Left cardiac atrium (tissue), 4 donors: ENCODE results near the gene BATF. TPM values are rescaled to one million over a fixed set of nuclear protein-coding genes. Genes with fewer than 3 reads are reported as not detected.
A peak's percentile ranks its signal among the peaks of the same experiment; 100 is the strongest.
"Not testable (repeated sequence)": the region's sequence is repeated elsewhere in the genome, so short reads cannot be mapped to it uniquely, and the experiment has no call there.

Source experiments
- ATAC-seq, 2 donors: fragments of 200-7000 bp; cut with Tn5 transposase; one replicate each; pipeline ENCODE4 v1.9.1; 2020; ENCODE audit warnings: mild to moderate bottlenecking in 2 of 2, moderate library complexity in 2 of 2
- DNase-seq: peaks from one replicate; pipeline ENCODE4 v3.0.0-alpha.2; 2020
- intact Hi-C, 2 donors: fragments of 100-400 bp; cut with DNase I; formaldehyde crosslinking; loops; one replicate each; pipeline versions ENCODE4 v1.14.1 to v1.15.1; 2022 to 2023
- long read RNA-seq: library from polyadenylated mRNA; unstranded; transcript quantifications from one replicate; pipeline ENCODE4 v2.0.0, GENCODE V29; 2021
- total RNA-seq, 2 donors: library from RNA; stranded (reverse); fragmentation: NEBNext Ultra II Directional; extraction: Animal tissue kit (Norgen Biotek cat#: 25700); gene quantifications; one replicate each; pipeline ENCODE4 v1.2.1, GENCODE V29; 2021
- donor health status: DM: no; HTN: yes; CAD: no.
- donor health status: DM: no; HTN: yes; CAD: no; lungs with severe emphysema.
- donor health status: DM: yes; HTN: yes; CAD: no.
- donor health status: Dilated cardiomyopathy.

The BATF gene, protein sequence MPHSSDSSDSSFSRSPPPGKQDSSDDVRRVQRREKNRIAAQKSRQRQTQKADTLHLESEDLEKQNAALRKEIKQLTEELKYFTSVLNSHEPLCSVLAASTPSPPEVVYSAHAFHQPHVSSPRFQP
- total RNA-seq: 1 to 10 TPM; 1.8 to 2.3 TPM
- long read RNA-seq: 0 reads

DNA sequence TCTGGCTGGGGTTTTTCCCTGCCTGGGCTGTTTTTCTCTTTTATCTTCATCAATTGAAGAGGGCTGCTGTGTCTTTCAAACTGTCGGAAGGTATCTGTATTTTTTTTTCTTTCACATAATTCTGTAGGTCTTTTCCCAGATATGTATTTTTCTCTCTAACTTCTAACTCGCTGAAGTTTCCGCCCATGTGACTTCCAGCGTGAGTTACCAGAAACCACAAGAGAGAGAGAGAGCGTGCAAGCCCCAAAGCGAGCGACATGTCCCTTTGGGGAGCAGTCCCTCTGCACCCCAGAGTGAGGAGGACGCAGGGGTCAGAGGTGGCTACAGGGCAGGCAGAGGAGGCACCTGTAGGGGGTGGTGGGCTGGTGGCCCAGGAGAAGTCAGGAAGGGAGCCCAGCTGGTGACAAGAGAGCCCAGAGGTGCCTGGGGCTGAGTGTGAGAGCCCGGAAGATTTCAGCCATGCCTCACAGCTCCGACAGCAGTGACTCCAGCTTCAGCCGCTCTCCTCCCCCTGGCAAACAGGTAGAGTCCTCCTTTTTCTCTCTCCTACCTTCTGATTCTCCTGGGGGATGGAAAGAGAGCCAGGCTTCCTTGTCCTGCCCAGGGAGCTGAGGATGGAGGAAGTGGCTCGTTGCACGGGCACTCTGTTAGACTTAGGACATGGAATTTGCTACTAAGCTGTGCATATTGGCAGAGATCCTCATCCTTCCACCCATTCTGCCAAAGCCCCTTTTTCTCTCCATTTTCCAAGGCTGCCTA, at the start of gene BATF:
TSS of gene BATF (plus strand) at position 246 of the 759 bp plus-strand sequence. CDS start at position 460, 214 bp downstream.
- ATAC-seq (peak; percentile 36 to 49), DNase-seq (no peak)
- intact Hi-C loops: no loop called here

DNA sequence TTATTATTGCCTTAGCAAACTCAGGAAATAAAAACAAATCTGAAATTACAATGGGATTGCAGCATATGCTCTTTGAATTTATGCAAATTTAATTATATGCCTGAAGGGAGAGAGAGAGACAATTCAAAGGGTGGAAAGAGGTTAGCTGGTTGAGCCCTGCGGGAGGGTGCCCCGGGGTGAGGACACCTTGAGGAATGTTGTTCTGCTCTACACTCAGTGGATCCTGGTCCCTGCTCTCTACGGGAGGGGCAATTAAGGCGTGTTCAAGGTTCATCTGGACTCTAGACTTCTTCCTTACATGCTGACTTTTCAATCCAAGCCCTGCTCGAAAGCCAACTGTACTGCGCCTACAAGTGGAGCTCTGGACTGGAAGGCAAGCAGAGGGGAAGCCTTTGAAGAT, 48.1 kb upstream of the BATF start:
- DNase-seq, intact Hi-C loops, ATAC-seq: not testable (repeated sequence)

DNA sequence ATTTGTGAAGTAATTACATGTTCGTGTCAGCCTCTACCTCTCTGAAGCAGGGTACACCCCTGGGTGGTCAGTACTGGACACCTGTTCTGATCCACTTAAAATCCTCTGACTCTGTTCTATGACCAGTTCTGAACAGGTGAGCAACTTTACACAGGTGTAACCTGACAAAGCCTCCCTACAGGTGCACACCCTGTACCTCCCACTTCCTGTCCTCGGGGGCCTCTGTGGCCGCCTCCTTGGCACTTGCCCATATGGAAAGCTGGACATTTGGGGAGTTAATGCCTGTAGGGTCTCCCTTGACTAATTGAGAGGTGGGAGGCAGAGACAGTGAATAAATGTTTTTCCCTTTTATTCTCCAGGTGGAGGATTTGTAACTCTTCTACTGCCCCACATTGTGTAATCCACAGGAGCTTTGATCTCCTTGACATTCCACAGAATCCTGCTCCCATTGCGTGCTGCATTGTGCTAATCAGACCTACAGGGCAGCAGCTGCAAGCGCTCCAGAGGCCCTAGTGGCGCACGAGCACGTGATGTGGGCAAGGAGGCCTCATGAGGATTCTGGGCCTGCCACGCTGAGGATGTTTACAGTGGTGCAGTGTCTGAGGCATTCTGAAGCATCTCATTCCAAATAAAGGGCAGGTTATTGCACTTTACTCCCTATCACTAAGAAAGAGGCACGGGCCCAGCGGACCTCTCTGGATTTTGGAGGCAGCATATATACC, 45.8 kb upstream of the BATF start:
- no peak for DNase-seq
- peak in 1 of 2 donors; percentile 82 for ATAC-seq
- intact Hi-C loops: no loop called here

DNA sequence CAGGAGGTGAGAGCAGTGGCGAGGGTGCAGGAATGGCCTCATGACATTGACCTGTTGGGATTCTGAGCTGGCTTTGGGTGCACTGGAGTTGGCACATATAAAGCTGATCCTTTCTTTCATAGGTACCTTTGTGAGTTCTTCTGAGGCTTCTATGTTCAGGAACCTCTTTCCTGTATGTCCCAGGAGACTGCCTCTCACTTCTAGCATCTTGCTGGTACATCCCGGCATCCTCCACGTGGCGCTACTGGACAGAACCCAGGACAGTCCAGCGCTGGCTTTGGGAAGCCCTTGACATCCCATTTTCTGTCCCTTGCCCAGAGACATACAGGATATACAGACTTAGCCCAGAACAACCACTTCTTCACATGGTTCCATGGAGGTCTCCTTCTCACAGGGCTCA, 44.4 kb upstream of the BATF start:
- no peak for DNase-seq
- intact Hi-C loops: no loop called here
- ATAC-seq: no peak

DNA sequence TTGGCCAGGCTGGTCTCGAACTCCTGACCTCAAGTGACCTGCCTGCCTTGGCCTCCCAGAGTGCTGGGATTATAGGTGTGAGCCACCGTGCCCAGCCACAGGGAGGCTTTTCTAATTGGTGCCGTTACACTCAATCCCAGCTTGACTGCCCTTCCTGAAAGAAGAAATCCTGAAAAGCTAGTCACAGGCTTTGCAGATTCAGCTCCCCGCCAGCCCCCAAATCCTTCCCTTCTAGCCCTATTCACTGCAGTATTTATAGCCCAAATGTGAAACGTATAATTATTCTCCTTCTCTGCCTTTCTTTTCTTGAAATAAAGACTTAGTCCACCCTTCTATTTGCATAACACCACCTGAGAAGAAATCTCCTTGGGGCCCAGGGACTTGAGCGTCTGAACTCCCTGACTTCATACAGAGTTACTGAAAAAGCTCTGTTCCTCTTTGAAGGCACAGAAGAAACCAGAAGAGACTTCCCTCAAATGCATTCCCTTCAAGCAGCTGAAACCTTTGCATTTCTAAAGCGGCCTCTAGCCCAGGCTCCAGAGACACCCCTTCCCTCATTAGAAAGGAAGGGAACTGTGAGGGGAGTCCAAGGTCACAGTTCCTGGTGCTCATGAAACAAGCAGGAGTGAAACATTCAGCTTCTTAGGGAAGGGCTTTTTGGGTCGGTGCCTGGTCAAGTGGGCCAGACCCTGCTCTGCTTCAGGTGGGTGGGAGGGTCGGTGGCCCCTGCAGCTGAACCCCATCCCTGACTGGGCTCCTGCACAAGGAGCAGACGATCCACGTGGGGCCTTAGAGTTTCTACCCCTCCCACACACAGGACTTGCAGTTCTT, 42.3 kb upstream of the BATF start:
- DNase-seq (no peak), ATAC-seq (no peak)
- intact Hi-C loops: loop anchor here in 1 of 2 donors (5.0 kb wide), 1 partner anchor 343 kb away; no protein-coding TSS in a partner anchor

DNA sequence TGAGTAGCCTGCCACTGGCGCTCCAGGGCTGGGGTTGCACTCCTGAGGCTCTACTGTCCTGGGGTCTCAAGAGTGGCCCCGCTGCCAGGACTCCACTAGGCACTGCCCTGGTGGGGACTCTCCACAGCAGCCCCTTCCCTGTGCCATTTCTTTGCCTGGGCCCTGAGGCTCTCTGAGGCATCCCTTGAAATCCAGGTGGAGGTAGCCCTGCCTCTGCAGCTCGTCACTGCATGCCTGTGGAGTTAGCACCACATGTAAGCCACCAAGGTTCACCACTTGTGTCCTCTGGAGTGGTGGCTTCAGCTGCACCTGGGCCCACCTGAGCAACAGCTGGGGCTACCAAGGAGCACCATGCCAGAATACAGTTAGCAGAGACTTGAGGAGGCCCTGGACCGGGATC, 39.9 kb upstream of the BATF start:
- intact Hi-C loops: loop anchor here in 1 of 2 donors (5.0 kb wide), 1 partner anchor 345 kb away; no protein-coding TSS in a partner anchor
- DNase-seq (no peak), ATAC-seq (peak in 1 of 2 donors; percentile 11)

DNA sequence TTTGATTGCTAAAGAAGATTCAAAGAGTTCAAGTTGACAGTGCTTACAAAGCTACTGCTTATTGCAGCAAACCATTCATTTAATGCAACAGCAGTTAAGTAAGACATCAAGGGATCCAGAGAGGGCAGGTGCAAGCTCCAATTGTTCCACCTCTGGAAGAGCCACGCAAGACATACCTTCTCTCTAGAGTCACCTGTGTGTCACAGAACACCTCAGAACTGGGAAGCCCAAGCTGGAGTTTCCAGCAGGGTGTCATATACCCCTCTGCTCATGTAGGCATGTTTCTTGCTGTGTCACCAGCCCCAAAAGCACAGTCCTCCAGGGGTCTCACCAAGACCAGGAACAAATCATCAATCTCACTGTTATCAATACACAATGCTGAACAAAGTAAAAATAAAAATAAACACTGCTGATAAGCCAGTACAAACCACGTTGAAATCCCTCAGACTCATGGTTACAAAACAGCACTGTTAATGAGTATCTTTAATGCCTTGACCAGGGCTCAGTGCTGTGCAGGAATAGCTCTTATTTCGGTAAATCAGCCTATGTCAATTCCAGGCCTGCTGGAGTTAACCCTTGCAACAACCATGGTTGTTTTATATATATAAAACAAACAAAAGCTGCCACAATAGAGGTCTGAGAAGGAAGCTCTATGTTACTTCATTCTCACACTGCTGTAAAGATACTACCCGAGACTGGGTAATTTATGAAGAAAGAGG, 37.4 kb upstream of the BATF start:
- DNase-seq (no peak), ATAC-seq (no peak)
- intact Hi-C loops: loop anchor here (5.0 kb wide), 2 partner anchors 178 to 348 kb away; no protein-coding TSS in a partner anchor

DNA sequence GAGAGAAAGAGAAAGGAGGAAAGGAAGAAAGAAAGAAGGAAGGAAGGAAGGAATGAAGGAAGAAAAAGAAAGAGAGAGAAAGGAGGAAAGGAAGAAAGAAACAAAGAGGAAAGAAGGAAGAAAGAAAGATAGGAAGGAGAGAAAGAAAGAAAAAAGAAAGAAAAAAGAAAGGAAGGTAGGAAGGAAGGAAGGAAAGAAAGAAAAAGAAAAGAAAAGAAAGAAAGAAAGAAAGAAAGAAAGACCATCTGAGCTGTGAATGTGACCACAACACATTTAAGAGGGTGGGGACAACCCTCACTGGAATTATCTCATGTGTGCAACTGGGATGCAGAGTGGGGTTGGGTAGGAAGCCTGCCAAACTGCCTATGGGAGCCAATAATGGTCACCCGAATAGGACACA, 36.0 kb upstream of the BATF start:
- no peak for DNase-seq
- intact Hi-C loops: loop anchor here in 1 of 2 donors (5.0 kb wide), 1 partner anchor 179 kb away; no protein-coding TSS in a partner anchor
- no peak for ATAC-seq

DNA sequence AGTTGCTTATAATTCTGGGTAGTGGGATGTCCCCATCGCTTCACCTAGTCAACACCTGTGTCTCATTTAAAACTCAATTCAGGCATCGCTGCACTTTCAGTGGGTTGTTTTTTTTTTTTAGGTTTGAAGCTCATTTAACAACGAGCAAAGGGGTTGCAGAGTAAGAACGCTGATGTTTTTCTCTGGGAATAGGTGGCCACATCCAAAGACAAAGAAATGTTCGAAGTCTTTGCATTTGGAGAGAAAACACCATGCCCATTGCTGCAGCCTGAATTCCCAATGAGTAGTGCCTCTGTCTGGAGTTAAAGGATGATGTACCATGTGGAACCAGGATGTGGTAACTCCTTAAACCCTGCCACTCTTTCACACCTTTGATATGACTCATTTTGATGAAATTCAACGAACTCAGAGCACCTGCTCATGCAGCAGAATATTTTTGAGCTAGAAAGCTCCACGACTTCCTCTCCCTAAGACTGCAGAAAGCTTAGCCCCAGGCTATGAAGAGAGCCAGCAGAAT, 35.1 kb upstream of the BATF start:
- ATAC-seq: no peak
- no peak for DNase-seq
- intact Hi-C loops: loop anchor here in 1 of 2 donors (5.0 kb wide), 1 partner anchor 180 kb away; no protein-coding TSS in a partner anchor

DNA sequence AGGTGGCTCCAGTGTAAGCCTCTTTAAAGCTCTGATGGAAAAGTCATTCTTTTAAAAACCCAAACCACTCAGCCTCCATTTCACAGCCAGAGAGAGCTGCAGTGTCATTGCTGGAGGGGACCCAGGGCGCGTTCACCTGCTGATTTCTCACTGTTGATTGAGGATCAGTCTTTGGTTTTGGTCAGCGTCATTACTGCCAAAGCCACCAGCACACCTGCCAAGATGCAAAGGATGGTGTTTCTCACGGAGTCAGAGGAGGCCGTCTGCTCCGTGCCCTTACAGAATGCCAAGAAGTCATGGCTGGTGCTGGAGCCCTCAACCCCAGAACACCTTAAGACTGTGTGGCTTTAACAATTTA, 32.8 kb upstream of the BATF start:
- ATAC-seq: no peak
- no peak for DNase-seq
- intact Hi-C loops: loop anchor here (1.0 to 5.0 kb wide), 2 partner anchors 182 kb away; no protein-coding TSS in a partner anchor

DNA sequence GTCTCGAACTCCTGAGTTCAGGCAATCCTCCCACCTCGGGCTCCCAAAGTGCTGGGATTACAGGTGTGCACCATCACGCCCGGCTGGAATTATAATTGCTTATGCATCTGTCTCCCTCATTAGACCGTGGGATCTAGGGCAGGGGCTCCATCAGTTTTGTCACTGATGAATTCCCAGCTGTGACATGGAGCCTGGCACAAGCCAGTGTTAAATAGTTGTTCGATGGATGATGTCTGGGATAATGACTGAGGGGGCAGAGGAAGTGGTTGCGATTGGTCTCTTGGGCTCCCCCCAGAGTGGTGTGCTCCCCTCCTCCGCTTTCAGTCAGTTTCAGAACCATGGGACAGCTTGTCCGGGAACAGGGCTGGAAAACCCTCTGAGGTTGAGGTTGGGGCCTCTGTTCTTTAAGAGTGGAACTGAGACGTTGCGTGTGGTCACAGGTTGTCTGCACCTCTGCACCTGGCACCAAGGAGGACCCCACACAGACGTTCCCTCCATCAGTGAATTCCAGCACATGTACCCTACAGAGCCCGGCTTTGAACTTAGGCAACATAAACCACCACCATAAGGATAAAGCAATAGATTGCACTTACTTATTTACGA, 30.8 kb upstream of the BATF start:
- ATAC-seq: no peak
- no peak for DNase-seq
- intact Hi-C loops: loop anchor here in 1 of 2 donors (10.0 kb wide), 1 partner anchor 357 kb away; no protein-coding TSS in a partner anchor

DNA sequence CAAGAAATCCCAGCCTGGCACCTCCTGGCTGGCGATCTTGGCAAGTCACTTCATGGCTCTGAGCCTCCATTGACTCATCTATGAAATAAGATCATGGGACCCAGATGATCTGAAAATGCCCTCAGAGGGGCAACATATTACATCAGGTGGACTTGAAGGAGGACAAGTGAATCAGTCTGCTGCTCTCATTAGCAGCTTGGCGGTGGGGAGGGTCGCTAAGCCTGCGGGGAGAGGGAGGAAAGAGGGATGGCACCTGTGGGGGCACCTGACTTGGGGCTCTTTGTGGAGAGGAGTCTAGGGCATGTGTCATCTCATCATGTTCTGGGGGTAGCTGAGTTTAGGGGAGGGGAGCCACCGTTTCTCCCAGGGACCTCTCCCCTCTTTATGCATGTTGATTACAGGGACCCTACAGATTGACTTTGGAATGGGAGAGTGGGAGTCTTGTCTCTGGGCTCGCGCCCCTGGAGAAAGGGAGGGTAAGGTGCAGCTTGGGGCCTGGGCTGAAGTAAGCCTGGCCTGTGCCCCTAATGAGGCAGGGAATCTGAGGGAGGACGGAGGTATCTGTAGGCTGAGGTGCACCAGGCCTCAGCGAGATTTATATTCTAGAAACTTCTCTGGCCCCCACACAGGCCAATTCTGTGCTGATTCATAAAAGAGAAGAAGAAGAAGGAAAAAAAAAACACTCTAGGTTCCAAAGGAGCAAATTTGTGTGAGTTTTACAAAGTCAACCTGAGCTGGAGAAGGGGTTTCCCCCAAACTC, 29.3 kb upstream of the BATF start:
- DNase-seq (no peak), ATAC-seq (no peak)
- intact Hi-C loops: loop anchor here in 1 of 2 donors (10.0 kb wide), 1 partner anchor 358 kb away; no protein-coding TSS in a partner anchor

DNA sequence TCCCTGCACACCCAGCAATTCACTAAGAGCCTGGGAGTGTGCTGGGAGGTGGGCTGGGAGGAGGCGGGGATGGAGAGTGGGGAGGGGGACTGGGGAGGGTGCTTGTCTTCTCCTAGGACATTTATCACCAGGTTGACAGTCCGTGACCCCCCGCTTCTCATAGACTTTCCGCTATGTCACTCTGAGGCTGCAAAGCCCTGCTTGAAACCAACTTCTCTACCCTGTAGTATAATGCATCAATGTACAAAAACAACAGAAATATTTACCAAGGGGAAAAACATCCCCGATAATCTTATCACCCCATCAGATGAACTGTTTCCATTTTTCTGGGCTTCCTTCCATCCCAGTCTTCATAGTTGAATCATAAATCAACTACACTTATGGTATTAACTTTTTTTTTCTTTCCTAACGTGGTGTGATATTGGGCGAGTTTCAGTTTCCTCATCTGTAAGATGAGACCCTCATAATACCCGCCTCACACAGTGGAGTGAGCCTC, 28.6 kb upstream of the BATF start:
- ATAC-seq (no peak), DNase-seq (no peak)
- intact Hi-C loops: loop anchor here in 1 of 2 donors (10.0 kb wide), 1 partner anchor 359 kb away; no protein-coding TSS in a partner anchor

DNA sequence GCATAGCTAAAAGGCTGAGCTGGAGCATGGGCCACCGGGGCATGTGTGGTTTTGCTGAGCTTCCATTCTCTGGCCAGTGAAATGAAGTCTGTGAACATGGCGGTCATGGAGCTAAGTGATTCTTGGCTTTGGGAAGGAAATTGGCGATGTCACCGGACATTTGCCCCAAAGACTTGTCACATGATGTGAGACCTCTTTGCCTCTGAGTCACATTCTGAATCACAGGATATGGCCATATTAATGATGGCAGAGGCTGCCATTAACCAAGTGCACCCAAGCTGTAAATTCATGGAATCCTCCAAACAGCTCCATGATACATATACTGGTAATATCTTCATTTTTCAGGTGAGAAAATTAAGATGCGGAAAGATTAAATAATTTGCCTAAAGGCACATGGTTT, 27.4 kb upstream of the BATF start:
- no peak for DNase-seq
- intact Hi-C loops: loop anchor here in 1 of 2 donors (10.0 kb wide), 1 partner anchor 360 kb away; no protein-coding TSS in a partner anchor
- no peak for ATAC-seq

DNA sequence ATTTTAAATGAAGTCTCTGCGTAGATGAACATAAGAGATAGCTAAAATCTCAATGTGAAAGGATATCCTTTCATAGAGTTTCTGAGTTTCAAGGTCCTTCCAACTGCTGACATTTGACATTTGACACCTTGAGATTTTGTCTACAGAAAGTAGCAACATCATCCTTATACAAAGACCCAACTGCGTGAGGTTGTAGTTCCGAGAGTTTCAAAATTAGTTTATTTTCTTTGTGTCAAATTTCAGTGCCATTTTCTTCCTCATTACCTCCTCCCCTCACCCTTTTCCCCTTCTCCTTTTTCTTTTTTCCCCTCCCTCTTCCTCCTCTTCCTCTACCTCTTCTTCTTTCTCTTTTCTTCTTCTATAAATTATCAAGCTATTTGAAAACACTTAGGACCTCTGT, 26.9 kb upstream of the BATF start:
- ATAC-seq (no peak), DNase-seq (no peak)
- intact Hi-C loops: loop anchor here in 1 of 2 donors (10.0 kb wide), 1 partner anchor 361 kb away; no protein-coding TSS in a partner anchor

DNA sequence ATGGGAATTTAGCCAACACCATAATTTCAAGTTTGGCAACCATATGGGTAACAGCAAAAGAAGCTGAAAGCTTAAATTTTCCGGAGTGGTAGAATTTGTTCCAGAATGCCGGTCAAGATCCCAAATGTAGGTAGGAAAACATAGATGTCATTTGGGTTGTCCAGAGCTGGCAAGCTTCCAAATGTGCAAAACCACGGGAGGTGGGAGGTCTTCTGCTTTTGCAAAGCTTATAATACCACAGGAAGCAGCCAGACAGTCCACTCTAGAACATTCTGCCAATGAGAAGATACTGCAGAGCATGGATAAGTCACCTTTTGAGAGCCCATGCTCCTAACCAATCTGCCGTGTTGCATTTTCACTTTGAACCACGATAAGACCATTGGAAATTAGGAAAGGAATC, 26.4 kb upstream of the BATF start:
- ATAC-seq (no peak), DNase-seq (no peak)
- intact Hi-C loops: loop anchor here in 1 of 2 donors (10.0 kb wide), 1 partner anchor 361 kb away; no protein-coding TSS in a partner anchor
